ENCODE measurements around the gene IL11. TPM values are rescaled to one million over a fixed set of nuclear protein-coding genes. Genes with fewer than 3 reads are reported as not detected.

Gene IL11
- total and polyA plus RNA-seq, 2 donors (not counting 1 experiment from before 2014, with no cell fraction given) = 0.66 to 1.2 TPM

- H3K4me1 ChIP-seq (ENCODE audit: control insufficient read depth, extremely low read depth, insufficient read depth, low read length) = peaks cover under 1% of the 10 kb centered on the region
- no peak overlapping the region for H3K4me2 ChIP-seq (ENCODE audit: extremely low read depth, insufficient read depth, low read length)
- peaks cover 31% of the 10 kb centered on the region for H3K27me3 ChIP-seq (ENCODE audit: control insufficient read depth, insufficient read depth, low read length)
- H2AFZ ChIP-seq (ENCODE audit: low read length) = no peak overlapping the region
- no peaks in the 10 kb centered on the region for H4K20me1 ChIP-seq (ENCODE audit: control insufficient read depth, extremely low read depth, insufficient read depth, low read length)
- no peaks in the 10 kb centered on the region for H3K36me3 ChIP-seq (ENCODE audit: control insufficient read depth, insufficient read depth, low read length)
- TF ChIP-seq EZH2 (IDR thresholded peaks at IDR 0.05; ENCODE audit: low read length, missing control alignments) = no peak
- TF ChIP-seq CTCF (conservative IDR thresholded peaks at IDR 0.05 in 1 of 2, IDR thresholded peaks at IDR 0.05 in 1 of 2; ENCODE audit: low read depth in 1 of 2, low read length in 2 of 2) = no peak
- no peaks in the 10 kb centered on the region for H3K79me2 ChIP-seq (ENCODE audit: control insufficient read depth, insufficient read depth, low read length)
- no peaks in the 10 kb centered on the region for H3K9me3 ChIP-seq (ENCODE audit: control insufficient read depth, insufficient read depth, low read depth, low read length)
- no peak overlapping the region for H3K27ac ChIP-seq (ENCODE audit: insufficient read depth, low read length)
- H3K9ac ChIP-seq (ENCODE audit: insufficient read depth, low read length) = no peak overlapping the region
- H3K4me3 ChIP-seq (replicated peaks in 1 of 4; ENCODE audit: control extremely low read depth in 1 of 4, insufficient read depth in 1 of 4, low read depth in 3 of 4, low read length in 4 of 4) = no peak overlapping the region
- DNase-seq (ENCODE audit: low read depth in 2 of 2) = no peak
Observed at GRCh38 chr19:55350620-55351315, 19.5 kb downstream of the IL11 start.

DNA sequence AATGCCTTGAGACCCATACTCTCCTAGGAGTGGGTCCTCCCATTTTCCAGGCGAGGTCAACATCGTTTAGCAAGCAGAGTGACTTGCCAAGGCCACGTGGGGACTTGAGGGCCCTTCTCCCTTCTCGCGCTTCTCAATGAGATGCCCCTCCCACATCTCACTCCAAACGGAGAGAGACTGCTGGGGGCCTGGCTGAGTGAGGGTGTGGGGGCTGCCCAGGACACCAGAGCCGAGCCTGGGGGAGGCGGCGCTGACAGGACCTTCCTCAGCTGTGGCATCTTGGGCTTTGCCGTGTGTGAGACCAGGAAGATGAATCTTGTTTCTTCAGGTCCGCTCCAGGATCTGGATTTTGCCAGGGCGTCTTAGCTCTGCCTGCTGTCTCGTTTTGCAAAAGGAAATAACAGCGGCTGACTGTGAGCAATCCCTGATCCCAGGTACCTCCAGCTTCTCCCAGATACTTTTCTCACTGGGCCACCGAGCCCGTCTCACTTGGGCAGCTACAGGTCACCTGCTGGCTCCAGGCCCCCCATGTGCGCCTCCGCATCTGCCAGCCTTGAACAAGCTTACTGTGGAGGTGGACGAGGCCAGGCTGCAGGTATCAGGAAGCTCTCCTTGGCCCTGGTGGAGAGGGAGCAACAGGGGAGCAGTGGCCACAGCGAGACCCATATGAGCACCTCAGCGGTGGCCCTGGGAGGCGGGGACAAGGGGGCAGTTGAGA lies 21.8 kb downstream of the IL11 start:
- H3K27ac ChIP-seq (ENCODE audit: insufficient read depth, low read length) = no peak overlapping the region
- peaks cover 2% of the 10 kb centered on the region for H3K4me1 ChIP-seq (ENCODE audit: control insufficient read depth, extremely low read depth, insufficient read depth, low read length)
- DNase-seq (ENCODE audit: low read depth in 2 of 2) = no peak
- no peaks in the 10 kb centered on the region for H3K79me2 ChIP-seq (ENCODE audit: control insufficient read depth, insufficient read depth, low read length)
- no peak overlapping the region for H3K4me2 ChIP-seq (ENCODE audit: extremely low read depth, insufficient read depth, low read length)
- H2AFZ ChIP-seq (ENCODE audit: low read length) = no peak overlapping the region
- no peaks in the 10 kb centered on the region for H4K20me1 ChIP-seq (ENCODE audit: control insufficient read depth, extremely low read depth, insufficient read depth, low read length)
- peaks cover 1% of the 10 kb centered on the region for H3K36me3 ChIP-seq (ENCODE audit: control insufficient read depth, insufficient read depth, low read length)
- H3K9me3 ChIP-seq (ENCODE audit: control insufficient read depth, insufficient read depth, low read depth, low read length) = no peaks in the 10 kb centered on the region
- no peak overlapping the region for H3K4me3 ChIP-seq (replicated peaks in 1 of 4; ENCODE audit: control extremely low read depth in 1 of 4, insufficient read depth in 1 of 4, low read depth in 3 of 4, low read length in 4 of 4)
- H3K27me3 ChIP-seq (ENCODE audit: control insufficient read depth, insufficient read depth, low read length) = peaks cover 23% of the 10 kb centered on the region
- TF ChIP-seq CTCF (conservative IDR thresholded peaks at IDR 0.05 in 1 of 2, IDR thresholded peaks at IDR 0.05 in 1 of 2; ENCODE audit: low read depth in 1 of 2, low read length in 2 of 2) = no peak
- TF ChIP-seq EZH2 (IDR thresholded peaks at IDR 0.05; ENCODE audit: low read length, missing control alignments) = no peak
- no peak overlapping the region for H3K9ac ChIP-seq (ENCODE audit: insufficient read depth, low read length)

GRCh38 chr19:55347442-55348009 lies 22.7 kb downstream of the IL11 start:
- H3K9ac ChIP-seq (ENCODE audit: insufficient read depth, low read length) = no peak overlapping the region
- no peak for DNase-seq (ENCODE audit: low read depth in 2 of 2)

More at GRCh38 chr19:55347442-55348009, 22.7 kb downstream of the IL11 start:
- H3K27ac ChIP-seq (ENCODE audit: insufficient read depth, low read length) = no peak overlapping the region
- TF ChIP-seq EZH2 (IDR thresholded peaks at IDR 0.05; ENCODE audit: low read length, missing control alignments) (no peak), CTCF (conservative IDR thresholded peaks at IDR 0.05 in 1 of 2, IDR thresholded peaks at IDR 0.05 in 1 of 2; ENCODE audit: low read depth in 1 of 2, low read length in 2 of 2) (no peak)
- H2AFZ ChIP-seq (ENCODE audit: low read length) = no peak overlapping the region
- no peak overlapping the region for H3K4me2 ChIP-seq (ENCODE audit: extremely low read depth, insufficient read depth, low read length)
- H3K4me1 ChIP-seq (ENCODE audit: control insufficient read depth, extremely low read depth, insufficient read depth, low read length) = peaks cover 2% of the 10 kb centered on the region
- no peaks in the 10 kb centered on the region for H3K9me3 ChIP-seq (ENCODE audit: control insufficient read depth, insufficient read depth, low read depth, low read length)
- no peaks in the 10 kb centered on the region for H4K20me1 ChIP-seq (ENCODE audit: control insufficient read depth, extremely low read depth, insufficient read depth, low read length)
- peaks cover 13% of the 10 kb centered on the region for H3K27me3 ChIP-seq (ENCODE audit: control insufficient read depth, insufficient read depth, low read length)
- H3K36me3 ChIP-seq (ENCODE audit: control insufficient read depth, insufficient read depth, low read length) = peaks cover 2% of the 10 kb centered on the region
- H3K79me2 ChIP-seq (ENCODE audit: control insufficient read depth, insufficient read depth, low read length) = no peaks in the 10 kb centered on the region
- no peak overlapping the region for H3K4me3 ChIP-seq (replicated peaks in 1 of 4; ENCODE audit: control extremely low read depth in 1 of 4, insufficient read depth in 1 of 4, low read depth in 3 of 4, low read length in 4 of 4)

All from fibroblast of lung (primary cell).